Measurements from ENCODE around the gene PEPD.
A peak's percentile ranks its signal among the peaks of the same experiment; 100 is the strongest.

The PEPD gene

GRCh38 chr19:33435706-33436359 lies 85.8 kb downstream of the PEPD start:
- DNase-seq, result no peak

- DNase-seq, result no peak
These were observed 86.5 kb downstream of the PEPD start for GRCh38 chr19:33434886-33435705.

GRCh38 chr19:33434069-33434885 lies 87.3 kb downstream of the PEPD start:
- DNase-seq, result no peak

- DNase-seq, result no peak
These were observed 89.0 kb downstream of the PEPD start for GRCh38 chr19:33432446-33433170.

GRCh38 chr19:33432015-33432414 lies 89.6 kb downstream of the PEPD start:
- DNase-seq, result no peak

GRCh38 chr19:33430674-33431277 lies 90.8 kb downstream of the PEPD start:
- peak; percentile 89 for DNase-seq

- no peak for DNase-seq
These were observed 91.5 kb downstream of the PEPD start for GRCh38 chr19:33429891-33430673.

GRCh38 chr19:33428627-33429125 lies 92.9 kb downstream of the PEPD start:
- DNase-seq, result no peak

DNA sequence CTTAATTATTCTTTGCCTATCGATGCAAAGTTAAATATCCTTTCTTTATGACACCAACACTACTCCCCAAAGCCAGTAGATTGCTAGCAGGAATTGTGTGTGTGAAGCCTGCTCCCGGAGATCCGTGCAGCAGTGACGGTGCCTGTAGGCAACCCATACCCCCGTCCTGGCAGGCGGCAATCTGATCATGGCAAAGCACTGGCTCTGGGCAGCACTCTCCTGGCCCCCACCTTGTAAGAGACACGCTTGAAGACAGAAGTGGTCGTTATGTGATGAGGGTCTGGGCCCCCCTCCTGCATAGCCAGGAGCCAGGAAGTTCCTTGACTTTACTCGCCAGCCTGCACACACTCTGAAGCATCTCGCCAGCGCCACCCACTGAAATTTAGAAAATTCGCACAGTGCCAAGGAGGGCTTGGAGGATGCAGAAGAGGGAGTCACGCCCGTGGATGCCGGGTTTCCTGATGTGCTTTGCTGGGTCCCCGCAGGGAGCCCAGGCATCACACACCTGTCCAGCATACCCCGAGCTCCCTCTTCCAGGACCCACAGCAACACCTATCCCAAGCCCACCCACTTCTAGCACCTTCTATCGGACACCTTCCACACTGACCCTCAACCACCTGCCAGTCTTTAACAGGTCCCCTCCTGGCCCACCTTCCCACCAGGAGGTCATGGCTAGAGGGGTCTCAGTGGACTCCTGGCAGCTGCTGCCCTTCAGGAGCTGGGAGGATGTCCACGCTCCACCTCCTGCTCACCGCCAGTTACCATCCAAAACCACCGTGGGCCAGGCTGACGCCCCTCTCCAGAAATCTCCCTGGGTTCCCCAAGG lies 93.6 kb downstream of the PEPD start:
- no peak for DNase-seq

GRCh38 chr19:33426621-33427361 lies 94.8 kb downstream of the PEPD start:
- no peak for DNase-seq

DNA sequence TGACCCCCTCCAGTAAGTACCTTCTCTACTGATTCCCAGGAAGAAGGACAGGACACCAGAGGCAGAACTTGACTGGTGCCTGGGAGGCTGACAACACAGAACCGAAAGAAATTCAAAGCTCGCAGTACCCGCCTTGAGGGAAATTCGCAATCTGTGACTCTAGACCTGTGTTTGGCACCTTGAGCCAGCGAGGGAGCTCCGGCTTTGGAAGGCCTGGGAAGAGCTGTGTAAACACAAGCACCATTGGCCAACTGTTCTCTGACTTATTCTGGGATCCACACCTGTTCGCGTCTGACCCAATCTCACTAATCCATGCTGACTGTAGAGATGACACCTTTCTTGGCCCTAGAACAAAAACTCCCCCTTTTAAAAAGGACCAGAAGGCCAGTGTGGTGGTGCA lies 97.4 kb downstream of the PEPD start:
- DNase-seq, result no peak

- no peak for DNase-seq
These were observed 99.0 kb downstream of the PEPD start for GRCh38 chr19:33422369-33423180.

DNA sequence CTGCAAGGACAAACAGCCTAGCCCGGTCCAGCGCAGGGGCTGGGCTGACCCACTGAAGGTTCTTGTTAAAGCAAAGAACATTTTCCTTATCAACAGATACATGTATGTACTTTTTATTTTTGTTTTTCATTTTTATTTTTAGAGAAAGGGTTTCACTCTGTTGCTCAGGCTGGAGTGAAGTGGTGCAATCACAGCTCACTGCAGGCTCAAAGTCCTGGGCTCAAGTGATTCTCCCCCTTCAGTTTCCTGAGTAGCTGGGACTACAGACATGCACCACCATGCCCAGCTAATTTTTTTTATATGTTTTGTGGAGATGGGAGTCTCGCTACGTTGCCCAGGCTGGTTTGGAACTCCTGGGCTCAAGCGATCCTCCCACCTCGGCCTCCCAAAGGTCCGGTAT lies 100.2 kb downstream of the PEPD start:
- no peak for DNase-seq

- no peak for DNase-seq
These were observed 100.8 kb downstream of the PEPD start for GRCh38 chr19:33420821-33421220.

DNA sequence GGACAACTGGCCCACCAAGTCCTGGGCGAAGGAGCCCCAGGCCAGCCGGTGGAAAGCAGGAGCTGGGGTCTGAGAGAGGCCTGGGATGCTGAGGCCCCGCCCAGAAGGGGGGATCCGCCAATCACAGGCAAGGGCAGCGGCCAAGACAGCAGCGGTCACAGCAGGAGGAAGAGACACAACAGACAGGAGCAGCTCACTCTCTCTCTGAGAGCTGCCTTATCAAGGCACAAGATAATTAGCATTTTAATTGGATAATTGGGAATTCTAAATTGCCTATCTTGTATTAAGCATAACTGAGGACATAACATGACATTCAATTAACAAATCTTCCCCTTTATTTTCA lies 101.8 kb downstream of the PEPD start:
- no peak for DNase-seq

- DNase-seq, result no peak
These were observed 102.5 kb downstream of the PEPD start for GRCh38 chr19:33418871-33419787.

- DNase-seq, result no peak
These were observed 103.1 kb downstream of the PEPD start for GRCh38 chr19:33418461-33418860.

DNA sequence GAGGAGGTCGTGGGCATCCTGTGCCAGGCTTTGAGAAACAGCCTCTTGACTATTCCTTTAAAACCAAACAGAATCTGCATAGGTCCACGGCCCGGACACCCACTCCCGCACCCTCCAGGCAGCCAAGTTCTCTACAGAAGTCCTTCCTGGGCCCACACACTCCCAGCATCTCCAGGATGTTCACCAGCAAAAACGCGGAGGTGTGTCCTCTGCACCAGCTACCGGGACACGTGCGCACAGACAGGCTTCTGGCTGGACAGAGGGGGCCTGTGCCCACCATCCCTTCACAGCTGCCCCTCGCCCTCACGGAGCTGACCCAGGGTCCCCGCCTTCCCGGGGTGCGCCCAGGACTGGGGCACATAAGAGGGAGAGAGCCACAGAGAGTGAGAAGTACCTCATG lies 103.8 kb downstream of the PEPD start:
- no peak for DNase-seq
